Right ventricle myocardium inferior (tissue), 1 donor: Measurements from ENCODE around the gene CPNE7. TPM values are rescaled to one million over a fixed set of nuclear protein-coding genes. Genes with fewer than 3 reads are reported as not detected.
"Not testable (repeated sequence)": the region's sequence is repeated elsewhere in the genome, so short reads cannot be mapped to it uniquely, and the experiment has no call there.

ENCODE experiments used
- ATAC-seq: fragments of 200-7000 bp; cut with Tn5 transposase; one replicate; pipeline ENCODE4 v1.9.1; 2020; ENCODE audit warnings: mild to moderate bottlenecking, moderate library complexity
- DNase-seq: peaks from one replicate; pipeline ENCODE4 v3.0.0; 2021; ENCODE audit errors: missing footprints
- intact Hi-C: fragments of 100-400 bp; cut with DNase I; formaldehyde crosslinking; loops from one replicate; pipeline ENCODE4 v1.11.0; 2022
- total RNA-seq: library from RNA; stranded (reverse); fragmentation: NEBNext Ultra II Directional; extraction: Animal tissue kit (Norgen Biotek cat#: 25700); gene quantifications from one replicate; pipeline ENCODE4 v1.2.1, GENCODE V29; 2021
- donor health status: DM: no; HTN: yes; CAD: no; lungs with severe emphysema.

The CPNE7 gene
- total RNA-seq, 1 donor from 2014 or later = not detected

DNA sequence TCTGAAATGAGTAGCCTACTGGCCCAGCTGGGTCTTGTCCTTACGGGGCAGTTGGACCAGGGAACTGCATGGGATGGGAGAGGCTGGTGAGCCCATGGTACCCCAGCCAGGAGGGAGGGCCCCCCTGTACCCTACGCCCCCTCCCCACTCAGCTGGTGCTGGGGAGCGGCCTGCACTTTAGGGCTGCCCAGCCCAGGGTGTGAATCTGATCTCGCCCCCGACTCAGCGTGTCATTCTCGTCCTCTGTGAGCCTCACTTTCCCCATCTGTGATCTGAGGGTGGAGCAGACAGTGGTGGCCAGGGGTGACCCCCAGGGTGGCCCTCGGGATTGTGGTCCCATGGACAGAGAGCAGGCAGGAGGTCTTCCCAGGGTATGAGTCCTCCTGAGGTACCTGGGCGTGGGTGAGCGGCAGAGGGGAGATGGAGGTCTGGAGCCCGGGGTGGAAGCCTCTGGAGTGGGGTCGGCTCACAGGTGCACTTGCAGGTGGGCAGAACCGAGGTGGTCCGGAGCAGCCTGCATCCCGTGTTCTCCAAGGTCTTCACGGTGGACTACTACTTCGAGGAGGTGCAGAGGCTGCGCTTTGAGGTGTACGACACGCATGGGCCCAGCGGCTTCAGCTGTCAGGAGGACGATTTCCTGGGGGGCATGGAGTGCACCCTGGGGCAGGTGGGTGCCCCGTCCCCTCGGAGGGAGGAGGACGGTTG lies 1.6 kb downstream of the CPNE7 start:
- intact Hi-C loops = loop anchor here (10.0 kb wide), 1 partner anchor 68 kb away; no protein-coding TSS in a partner anchor
- no peak for ATAC-seq
- peak; percentile 39 for DNase-seq

DNA sequence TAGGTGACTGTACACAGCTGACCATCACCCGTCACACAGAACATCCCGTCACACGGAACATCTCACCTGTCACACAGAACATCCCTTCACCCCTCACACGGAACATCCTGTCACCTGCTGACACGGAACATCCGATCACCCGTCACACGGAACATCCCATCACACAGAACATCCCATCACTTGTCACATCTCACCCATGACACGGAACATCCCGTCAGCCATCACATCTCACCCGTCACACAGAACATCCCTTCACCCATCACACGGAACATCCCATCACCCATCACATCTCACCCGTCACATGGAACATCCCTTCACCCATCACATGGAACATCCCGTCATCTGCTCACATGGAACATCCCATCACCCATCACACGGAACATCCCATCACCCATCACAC lies 3.8 kb downstream of the CPNE7 start:
- ATAC-seq = no peak
- intact Hi-C loops = loop anchor here (10.0 kb wide), 1 partner anchor 65 kb away; no protein-coding TSS in a partner anchor
- DNase-seq = no peak

DNA sequence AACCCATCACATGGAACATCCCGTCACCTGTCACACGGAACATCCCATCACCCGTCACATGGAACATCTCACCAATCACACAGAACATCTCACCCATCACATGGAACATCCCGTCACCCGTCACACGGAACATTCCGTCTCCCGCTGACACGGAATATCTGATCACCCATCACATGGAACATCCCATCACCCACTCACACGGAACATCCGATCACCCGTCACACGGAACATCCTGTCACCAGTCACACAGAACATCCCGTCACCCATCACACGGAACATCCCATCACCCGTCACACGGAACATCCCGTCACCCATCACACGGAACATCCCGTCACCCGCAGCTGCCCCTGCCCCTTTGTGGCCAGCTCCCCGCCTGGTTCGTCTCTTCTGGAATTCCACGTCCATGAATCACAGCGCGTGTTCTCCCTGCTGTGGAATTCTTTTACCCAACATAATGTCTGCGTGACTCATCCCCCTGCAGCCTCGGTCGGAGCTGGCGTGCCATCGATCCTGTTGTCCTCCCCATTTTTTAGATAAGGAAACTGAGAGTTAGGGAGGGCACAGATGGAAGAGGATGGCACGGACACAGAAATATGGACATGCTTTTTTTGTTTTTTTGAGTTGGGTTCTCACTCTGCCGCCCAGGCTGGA lies 5.6 kb downstream of the CPNE7 start:
- intact Hi-C loops = no loop called here
- DNase-seq = peak; percentile 42
- no peak for ATAC-seq

DNA sequence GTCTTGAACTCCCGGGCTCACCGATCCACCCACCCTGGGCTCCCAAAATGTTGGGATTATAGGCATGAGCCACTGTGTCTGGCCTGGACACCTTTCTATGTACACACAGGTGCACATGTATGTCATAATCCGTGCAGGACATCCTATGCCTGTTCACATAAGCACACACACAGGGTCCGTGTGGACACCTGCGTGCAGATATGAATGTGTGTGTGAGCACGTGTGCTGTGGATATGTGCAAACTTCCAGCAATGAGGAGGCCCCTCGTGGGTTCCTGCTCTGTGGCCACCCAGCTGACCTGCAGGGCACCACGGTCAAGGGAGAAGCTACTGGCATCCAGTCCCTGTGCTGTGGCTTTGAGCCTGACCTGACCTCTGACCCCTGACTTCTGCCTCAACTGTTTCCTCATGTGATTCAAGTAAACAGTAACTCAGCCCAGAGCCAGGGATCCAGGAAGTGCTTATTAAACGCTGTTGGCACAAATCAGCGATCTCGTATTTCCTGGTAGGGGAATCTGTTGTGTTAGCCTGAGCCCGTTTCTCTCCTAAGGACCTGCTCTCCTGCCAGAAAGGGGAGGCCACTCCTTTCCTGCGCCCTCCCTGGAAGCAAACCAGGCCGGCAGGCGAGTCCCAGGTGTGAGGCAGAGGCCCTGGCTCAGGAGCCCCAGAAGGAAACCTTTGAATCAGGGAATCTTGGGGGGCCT lies 6.5 kb downstream of the CPNE7 start:
- ATAC-seq (no peak), DNase-seq (no peak)
- intact Hi-C loops = no loop called here

DNA sequence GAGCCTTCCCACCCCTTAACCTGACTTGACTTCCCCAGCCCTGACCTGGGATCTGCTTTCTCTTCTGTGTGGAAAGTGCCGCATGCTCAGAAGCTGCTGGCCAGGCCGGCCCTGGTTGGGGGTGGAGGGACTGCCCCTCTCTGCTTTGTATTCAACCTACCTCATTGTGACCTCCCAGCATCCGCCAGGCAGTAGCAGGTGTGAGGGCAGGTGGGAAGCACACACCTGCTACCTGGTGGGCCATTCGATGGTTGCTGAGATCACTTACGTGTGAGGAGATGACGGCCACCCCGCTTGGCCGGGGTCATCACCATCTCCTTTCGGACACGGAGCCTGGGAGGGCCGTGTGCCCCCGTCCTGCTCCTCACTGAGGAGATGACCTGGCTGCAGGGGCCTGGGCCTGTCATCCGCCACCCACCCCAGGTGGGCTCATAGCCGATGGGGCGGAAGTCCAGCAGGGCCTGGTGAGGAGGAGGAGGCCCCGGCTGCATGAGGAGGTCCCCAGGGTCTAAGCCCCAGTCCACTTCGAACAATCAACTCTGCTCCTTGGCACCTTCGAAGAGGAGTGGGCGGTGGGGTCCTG lies 7.1 kb downstream of the CPNE7 start:
- DNase-seq (no peak), ATAC-seq (no peak)
- intact Hi-C loops = no loop called here

DNA sequence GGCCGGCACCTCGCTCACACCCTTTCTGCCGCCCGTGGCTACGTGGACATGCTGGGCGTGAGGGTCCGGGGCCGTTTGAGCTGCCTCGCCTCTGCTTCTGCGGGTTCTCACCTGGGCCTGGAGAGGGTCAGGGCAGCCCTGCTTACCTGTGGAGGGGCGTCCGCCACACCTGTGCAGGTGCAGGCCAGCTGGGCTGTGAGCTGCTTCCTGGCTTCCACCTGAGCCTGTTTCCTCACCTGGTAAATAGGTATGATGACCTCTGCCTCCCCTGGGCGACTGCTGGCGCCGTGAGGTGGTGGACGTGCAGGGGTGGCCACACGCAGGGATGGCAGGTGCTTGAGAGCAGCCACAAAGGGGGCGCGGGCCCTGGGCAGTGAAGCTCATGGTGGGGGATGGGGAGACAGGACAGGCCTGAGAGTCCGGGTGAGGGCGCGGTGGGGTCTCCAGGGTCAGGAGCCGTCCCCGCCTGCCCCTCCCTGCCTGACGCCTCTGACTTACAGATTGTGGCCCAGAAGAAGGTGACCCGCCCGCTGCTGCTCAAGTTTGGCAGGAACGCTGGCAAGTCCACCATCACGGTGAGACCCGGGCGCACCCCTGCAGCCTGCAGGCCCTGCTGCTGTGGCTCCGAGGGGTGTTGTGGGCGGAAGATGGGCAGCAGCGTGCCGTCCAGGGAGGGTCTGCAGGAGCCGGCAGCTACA lies 7.8 kb downstream of the CPNE7 start:
- intact Hi-C loops = no loop called here
- ATAC-seq (peak; percentile 17), DNase-seq (peak; percentile 60)

DNA sequence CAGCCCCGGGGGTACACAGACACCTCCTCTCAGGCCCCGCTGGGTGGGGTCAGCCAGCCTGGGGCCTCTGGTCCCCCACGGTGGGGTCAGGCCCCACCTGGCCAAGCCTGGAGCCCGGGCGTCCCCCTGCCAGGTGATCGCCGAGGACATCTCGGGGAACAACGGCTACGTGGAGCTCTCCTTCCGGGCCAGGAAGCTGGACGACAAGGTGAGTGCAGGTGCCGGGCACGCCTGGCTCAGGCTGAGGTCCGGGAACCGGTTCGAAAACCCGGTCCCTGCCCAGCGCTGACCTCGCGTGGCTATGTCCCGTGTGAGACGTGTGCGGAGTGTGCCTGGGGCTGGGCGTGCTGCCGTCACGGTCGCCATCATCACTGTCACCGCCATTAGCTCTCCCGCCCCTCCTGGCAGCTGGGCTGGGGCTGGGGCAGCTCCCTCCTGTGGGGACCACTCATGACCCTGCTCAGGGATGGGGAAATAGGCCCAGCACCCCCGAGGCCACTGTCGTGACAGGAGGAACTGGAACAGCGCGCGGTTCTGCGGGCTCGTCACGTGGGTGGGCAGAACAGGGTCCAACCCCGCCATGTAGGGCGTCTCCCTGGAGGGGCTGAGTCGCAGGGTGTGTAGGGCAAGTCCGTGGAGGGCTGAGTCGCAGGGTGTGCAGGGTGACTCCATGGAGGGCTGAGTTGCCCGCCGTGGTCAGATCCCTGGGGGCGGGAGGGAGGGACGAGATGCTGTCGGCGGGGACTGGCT lies 8.5 kb downstream of the CPNE7 start:
- intact Hi-C loops = no loop called here
- DNase-seq (peak; percentile 60), ATAC-seq (no peak)

DNA sequence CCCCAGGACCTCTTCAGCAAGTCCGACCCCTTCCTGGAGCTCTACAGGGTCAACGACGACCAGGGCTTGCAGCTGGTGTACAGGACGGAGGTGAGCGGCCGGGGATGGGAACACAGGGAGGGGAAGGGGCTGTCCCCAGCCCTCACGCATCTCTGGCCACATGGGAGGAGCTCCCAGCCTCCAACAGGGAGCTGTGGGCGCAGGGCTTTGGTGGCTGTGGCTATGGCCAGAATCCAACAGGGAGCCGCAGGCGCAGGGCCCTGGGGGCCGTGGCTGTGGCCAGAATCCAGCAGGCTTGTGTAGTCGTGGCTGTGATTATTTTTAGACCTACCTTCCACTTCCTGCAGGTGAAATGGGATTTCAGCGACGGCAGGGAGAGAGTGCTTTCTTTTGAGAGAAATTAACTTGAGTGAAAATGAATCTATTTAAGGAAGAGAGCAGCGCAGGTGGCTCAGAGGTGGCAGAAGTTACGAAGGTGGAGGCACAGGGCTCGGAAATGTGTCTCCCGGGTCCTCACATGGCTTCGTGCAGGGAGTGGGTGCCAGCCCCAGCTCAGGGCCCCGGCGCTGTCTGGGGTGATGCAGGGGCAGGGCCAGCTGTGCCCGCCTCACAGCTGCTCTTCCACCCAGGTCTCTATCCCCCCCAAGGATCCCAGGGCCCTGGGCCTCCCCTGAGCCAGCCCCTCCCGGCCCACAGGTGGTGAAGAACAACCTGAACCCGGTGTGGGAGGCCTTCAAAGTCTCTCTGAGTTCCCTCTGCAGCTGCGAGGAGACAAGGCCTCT lies 9.4 kb downstream of the CPNE7 start:
- ATAC-seq (no peak), DNase-seq (peak; percentile 45)
- intact Hi-C loops = no loop called here

DNA sequence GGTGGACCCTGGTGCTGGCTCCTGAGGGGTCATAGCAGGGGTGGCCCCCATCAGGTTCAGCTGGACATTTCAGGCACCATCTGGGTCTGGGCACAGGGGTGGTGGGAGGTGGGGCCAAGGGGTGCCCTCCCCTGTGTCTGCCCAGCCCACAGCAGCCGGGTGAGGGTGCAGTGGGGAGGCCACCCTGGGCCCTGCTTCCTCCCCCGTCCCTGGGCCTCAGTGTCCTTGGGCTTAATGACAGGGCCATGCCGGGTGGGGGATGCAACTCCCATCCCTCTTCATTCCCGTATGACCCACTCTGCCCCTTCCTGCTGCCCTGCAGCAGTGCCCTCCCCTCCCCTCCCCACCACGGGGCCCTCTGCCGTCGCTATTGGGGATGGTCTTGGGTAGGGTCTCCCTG lies 10.7 kb downstream of the CPNE7 start:
- ATAC-seq (no peak), DNase-seq (no peak)
- intact Hi-C loops = no loop called here

DNA sequence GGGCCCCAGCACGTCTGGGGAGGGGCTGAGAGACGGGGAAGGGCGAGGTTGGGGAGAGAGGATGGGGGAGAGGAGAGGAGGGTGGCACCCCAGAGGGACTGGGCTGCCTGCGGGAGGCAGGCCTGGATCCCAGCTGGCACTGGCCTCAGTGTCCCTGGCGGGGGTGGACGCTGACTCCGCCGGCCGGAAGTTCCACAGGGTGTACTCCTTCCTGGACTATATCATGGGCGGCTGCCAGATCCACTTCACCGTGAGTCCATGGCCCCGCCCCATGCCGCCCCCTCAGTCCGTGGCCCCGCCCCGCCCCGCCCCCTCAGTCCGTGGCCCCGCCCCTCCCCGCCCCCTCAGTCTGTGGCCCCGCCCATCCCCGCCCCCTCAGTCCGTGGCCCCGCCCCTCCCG lies 11.3 kb downstream of the CPNE7 start:
- ATAC-seq (no peak), DNase-seq (no peak)
- intact Hi-C loops = no loop called here

DNA sequence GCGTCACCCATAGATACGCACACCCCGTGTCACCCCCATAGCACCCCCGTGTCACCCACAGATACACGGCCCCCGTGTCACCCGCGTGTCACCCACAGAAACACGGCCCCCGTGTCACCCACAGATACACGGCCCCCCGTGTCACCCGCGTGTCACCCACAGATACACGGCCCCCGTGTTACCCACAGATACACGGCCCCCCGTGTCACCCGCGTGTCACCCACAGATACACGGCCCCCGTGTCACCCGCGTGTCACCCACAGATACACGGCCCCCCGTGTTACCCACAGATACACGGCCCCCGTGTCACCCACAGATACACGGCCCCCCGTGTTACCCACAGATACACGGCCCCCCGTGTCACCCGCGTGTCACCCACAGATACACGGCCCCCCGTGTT lies 12.1 kb downstream of the CPNE7 start:
- ATAC-seq, intact Hi-C loops, DNase-seq: not testable (repeated sequence)

DNA sequence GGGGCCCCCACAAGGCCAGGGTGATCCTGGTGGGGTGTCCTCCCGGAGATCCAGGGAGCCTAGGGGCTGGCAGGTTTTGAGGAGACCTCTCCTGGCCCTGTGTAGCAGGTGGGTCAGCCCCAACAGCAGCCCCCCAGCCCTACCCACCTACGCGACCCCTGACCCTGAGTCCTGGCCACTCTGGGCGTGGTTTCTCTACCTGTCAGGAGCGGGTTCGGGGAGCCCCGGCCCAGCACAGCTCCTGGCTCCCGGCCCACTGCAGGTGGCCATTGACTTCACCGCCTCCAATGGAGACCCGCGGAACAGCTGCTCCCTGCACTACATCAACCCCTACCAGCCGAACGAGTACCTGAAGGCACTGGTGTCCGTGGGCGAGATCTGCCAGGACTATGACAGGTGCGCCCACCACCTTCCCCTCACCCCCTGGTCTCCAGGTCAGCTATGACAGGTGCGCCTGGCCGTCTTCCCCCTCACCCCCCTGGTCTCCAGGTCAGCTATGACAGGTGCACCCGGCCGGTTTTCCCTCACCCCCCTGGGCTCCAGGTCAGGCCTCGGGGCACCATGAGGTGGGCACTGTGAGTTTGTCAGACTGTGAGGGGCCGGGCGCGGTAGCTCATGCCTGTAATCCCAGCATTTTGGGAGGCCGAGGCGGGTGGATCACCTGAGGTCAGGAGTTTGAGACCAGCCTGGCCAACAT lies 13.0 kb downstream of the CPNE7 start:
- no peak for ATAC-seq
- intact Hi-C loops = no loop called here
- DNase-seq = no peak

DNA sequence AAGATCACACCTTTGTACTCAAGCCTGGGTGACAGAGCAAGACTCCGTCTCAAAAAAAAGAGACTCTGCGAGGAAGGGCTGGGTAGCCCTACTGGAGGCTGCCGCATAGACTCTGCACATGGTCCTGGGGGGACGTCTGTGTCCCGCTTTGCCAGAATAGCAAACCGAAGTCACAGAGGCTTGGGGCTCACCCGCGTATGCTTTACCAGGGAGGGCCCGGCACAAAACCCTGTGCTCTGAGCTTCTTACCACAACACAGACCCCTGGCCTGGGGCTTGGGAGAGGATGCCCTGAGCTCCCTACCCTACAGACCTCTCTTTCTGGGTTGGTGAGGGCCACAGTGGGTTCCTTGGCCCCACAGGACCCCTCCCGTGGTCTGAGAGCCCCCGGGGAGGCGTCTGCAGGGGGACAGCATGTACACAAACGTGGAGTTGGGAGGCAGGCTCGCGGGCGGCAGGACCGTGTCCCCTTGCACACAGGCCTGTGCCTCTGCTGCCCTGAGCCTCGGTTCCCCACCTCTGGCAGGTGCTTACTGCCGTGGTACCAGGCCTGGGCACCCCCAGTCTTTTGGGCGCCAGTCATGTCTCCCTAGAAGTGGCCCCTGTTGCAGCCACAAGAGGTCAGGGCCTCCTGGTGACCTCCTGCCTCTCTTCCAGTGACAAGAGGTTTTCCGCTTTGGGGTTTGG lies 13.8 kb downstream of the CPNE7 start:
- no peak for ATAC-seq
- intact Hi-C loops = no loop called here
- no peak for DNase-seq

DNA sequence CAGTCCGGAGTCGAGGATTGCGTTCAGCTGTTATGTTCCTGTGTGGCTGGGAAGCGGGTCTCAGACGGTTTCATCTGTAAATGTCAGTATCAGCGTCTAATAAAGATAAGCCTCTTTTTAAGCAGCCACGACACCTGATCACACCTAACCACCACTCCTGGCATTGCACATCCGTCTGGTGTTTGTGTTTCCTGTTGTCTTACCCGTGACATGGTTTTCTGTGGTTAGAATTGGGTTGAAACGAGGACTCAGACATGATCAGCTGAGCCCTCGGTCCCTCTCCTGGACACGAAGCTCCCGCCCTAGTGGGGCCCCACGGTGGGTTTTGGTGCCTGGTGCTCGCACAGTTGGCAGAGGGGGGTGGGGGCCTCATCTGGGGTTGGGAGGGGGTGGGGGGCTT lies 18.3 kb downstream of the CPNE7 start:
- intact Hi-C loops = no loop called here
- DNase-seq (no peak), ATAC-seq (no peak)

DNA sequence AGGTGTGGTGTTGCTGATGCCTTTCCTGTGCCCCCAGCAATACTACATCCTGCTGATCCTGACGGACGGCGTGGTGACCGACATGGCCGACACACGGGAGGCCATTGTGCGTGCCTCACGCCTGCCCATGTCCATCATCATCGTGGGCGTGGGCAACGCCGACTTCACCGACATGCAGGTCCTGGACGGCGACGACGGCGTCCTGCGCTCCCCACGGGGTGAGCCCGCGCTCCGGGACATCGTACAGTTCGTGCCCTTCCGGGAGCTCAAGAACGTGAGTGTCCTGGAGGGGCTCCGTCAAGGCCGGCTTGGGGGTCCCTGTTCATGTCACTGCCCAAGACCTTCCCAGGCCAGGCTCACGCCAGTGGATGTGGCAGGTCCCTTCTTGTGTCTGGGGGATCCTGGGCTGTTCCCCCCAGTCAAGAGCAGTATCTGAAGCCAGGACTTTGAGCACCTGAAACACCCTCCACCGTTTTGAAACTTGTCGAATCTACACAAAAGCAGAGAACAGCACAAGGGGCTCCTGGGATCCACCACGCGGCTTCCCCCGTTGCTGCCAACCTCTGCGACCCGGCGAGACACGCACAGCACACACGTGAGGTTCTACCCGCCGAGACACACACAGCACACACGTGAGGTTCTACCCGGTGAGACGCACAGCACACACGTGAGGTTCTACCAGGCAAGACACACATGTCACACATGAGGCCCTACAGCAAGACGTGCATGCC lies 19.9 kb downstream of the CPNE7 start:
- DNase-seq (no peak), ATAC-seq (no peak)
- intact Hi-C loops = no loop called here
